Measurements from ENCODE around the gene NEUROD1. TPM values are rescaled to one million over a fixed set of nuclear protein-coding genes. Genes with fewer than 3 reads are reported as not detected.

The NEUROD1 gene
- total RNA-seq, 1 donor from 2014 or later: not detected

GRCh38 chr2:181680937-181681811 lies 857 bp upstream of the NEUROD1 start:
- ATAC-seq (no peak), DNase-seq (no peak)
- Histone ChIP-seq H3K9me3 (no peaks in the 10 kb centered on the region), H3K4me3 (no peak overlapping the region), H3K4me1 (peaks cover 6% of the 10 kb centered on the region), H3K27ac (no peak overlapping the region), H3K27me3 (peaks cover 94% of the 10 kb centered on the region), H3K36me3 (no peaks in the 10 kb centered on the region)
- TF ChIP-seq, protein P1, sequence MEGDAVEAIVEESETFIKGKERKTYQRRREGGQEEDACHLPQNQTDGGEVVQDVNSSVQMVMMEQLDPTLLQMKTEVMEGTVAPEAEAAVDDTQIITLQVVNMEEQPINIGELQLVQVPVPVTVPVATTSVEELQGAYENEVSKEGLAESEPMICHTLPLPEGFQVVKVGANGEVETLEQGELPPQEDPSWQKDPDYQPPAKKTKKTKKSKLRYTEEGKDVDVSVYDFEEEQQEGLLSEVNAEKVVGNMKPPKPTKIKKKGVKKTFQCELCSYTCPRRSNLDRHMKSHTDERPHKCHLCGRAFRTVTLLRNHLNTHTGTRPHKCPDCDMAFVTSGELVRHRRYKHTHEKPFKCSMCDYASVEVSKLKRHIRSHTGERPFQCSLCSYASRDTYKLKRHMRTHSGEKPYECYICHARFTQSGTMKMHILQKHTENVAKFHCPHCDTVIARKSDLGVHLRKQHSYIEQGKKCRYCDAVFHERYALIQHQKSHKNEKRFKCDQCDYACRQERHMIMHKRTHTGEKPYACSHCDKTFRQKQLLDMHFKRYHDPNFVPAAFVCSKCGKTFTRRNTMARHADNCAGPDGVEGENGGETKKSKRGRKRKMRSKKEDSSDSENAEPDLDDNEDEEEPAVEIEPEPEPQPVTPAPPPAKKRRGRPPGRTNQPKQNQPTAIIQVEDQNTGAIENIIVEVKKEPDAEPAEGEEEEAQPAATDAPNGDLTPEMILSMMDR (IDR thresholded peaks at IDR 0.05): no peak
- intact Hi-C loops (cut with DNase I): no loop called here

DNA sequence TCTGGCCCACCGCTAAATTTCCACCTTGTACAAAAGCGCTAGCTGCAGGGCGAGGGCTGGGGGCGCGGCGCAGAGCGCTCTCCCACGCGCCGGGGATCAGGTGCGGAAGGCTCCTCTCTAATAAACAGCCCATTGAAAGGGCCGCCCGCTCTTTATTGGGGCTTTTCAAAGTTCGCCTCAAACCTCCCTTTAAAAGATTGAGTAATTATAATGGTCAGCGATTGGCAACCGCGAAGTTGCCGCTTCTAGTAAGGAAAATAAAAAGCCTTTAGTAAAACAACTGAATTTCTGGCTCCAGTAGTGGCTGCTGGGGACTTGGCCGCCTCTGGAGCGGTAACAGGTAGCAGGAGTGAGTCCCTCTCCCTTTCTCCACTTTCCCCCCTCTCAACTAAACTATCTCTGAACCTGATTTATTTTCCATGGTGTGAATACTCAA lies 755 bp downstream of the NEUROD1 start:
- DNase-seq: no peak
- Histone ChIP-seq H3K27me3 (peaks cover 89% of the 10 kb centered on the region), H3K36me3 (no peaks in the 10 kb centered on the region), H3K9me3 (no peaks in the 10 kb centered on the region), H3K27ac (no peak overlapping the region), H3K4me1 (peaks cover 6% of the 10 kb centered on the region), H3K4me3 (no peak overlapping the region)
- intact Hi-C loops (cut with DNase I): no loop called here
- TF ChIP-seq, protein P1 (IDR thresholded peaks at IDR 0.05): no peak
- ATAC-seq: no peak

GRCh38 chr2:181678861-181679543 lies 1.3 kb downstream of the NEUROD1 start:
- Histone ChIP-seq H3K27me3 (peaks cover 83% of the 10 kb centered on the region), H3K27ac (no peak overlapping the region), H3K36me3 (no peaks in the 10 kb centered on the region), H3K4me1 (peaks cover 6% of the 10 kb centered on the region), H3K4me3 (no peak overlapping the region), H3K9me3 (no peaks in the 10 kb centered on the region)
- ATAC-seq: no peak
- TF ChIP-seq, protein P1 (IDR thresholded peaks at IDR 0.05): no peak
- intact Hi-C loops (cut with DNase I): no loop called here
- no peak for DNase-seq

DNA sequence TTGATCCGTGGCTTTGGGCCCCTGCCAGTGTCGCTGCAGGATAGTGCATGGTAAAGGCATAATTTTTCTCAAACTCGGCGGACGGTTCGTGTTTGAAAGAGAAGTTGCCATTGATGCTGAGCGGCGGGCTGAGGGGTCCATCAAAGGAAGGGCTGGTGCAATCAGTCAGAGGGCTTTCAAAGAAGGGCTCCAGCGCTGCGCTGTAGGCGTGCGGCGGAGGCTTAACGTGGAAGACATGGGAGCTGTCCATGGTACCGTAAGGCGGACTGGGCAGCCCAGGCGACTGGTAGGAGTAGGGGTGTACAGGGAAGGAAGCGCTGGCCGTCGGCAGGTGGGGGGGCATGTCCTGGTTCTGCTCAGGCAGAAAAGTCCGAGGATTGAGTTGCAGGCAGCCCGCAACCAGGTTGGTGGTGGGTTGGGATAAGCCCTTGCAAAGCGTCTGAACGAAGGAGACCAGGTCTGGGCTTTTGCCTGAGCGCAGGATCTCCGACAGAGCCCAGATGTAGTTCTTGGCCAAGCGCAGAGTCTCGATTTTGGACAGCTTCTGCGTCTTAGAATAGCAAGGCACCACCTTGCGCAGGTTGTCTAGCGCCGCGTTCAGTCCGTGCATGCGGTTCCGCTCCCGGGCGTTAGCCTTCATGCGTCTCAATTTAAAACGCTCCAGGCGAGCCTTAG lies 2.3 kb downstream of the NEUROD1 start:
- Histone ChIP-seq H3K27ac (no peak overlapping the region), H3K27me3 (peaks cover 74% of the 10 kb centered on the region), H3K36me3 (no peaks in the 10 kb centered on the region), H3K4me1 (peaks cover 6% of the 10 kb centered on the region), H3K9me3 (no peaks in the 10 kb centered on the region), H3K4me3 (no peak overlapping the region)
- TF ChIP-seq, protein P1 (IDR thresholded peaks at IDR 0.05): no peak
- peak; percentile 80 for DNase-seq
- ATAC-seq: peak; percentile 92
- intact Hi-C loops (cut with DNase I): no loop called here

DNA sequence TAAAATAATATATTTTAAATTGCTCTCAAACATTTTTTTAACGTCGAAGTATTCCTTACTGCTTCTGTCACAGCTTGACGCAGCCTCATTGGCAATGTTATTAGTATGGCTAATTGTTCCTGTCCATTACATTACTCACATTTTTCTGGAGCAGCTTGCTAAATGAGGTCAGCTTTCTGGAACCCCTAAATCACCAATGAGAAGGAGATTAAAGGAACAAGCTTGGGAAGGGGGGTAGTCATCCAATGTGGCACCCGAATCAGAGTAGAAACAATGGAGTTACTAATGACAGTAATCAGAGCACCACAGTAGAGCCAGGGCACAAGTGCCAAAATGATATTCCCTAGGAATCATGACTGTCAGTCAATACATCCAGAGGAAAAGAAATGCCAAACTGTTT lies 5.1 kb downstream of the NEUROD1 start:
- intact Hi-C loops (cut with DNase I): no loop called here
- Histone ChIP-seq H3K9me3 (no peaks in the 10 kb centered on the region), H3K27ac (no peak overlapping the region), H3K36me3 (no peaks in the 10 kb centered on the region), H3K4me3 (no peak overlapping the region), H3K4me1 (no peaks in the 10 kb centered on the region), H3K27me3 (peaks cover 46% of the 10 kb centered on the region)
- DNase-seq (no peak), ATAC-seq (no peak)
- TF ChIP-seq, protein P1 (IDR thresholded peaks at IDR 0.05): no peak

All from upper lobe of right lung (tissue), 1 donor.